SIG-M5 treated with dmso at 0.1 percent for 504 hours (cell line): ENCODE measurements around the gene TMEM38A.
"Not testable (repeated sequence)": the region's sequence is repeated elsewhere in the genome, so short reads cannot be mapped to it uniquely, and the experiment has no call there.

Experiments
- DNase-seq: peaks from one replicate; lab custom pipeline; 2025; ENCODE audit not compliant: unreplicated experiment; lab: John Stamatoyannopoulos, UW

TMEM38A gene

DNA sequence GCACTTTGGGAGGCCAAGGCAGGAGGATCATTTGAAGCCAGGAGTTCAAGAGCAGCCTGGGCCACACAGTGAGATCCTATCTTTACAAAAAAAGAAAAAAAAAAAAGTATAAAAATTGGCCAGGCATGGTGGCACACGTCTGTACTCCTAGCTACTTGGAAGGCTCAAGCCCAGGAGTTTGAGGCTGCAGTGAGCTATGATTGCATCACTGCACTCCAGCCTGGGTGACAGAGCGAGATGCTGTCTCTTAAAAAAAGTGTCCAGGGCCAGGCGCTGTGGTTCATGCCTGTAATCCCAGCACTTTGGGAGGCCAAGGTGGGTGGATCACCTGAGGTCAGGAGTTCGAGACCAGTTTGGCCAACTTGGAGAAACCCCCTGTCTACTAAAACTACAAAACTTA lies 12.9 kb downstream of the TMEM38A start:
- not testable (repeated sequence) for DNase-seq

DNA sequence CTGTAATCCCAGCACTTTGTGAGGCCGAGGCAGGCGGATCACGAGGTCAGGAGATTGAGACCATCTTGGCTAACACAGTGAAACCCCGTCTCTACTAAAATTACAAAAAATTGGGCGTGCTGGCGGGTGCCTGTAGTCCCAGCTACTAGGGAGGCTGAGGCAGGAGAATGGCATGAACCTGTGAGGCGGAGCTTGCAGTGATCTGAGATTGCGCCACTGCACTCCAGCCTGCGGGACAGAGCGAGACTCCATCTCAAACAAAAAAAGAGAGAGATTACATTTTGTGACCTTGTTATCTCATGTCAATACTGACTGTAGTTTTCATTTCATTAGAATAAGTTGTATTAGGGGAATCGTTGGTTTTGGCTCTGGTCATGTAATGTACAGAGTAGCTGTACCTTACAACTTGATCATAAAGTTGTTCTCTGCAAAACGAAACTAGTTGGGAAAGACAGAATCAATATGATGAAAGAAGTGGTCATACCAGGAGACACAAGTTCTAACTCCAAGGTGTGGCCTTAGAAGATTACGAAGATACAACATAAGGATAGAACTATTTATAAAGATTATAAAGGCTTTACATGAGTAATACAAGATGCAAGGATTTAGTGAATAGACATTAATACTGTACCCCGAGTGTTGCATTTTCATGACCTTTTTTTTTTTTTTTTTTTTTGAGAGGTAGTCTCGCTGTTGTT lies 15.3 kb downstream of the TMEM38A start:
- peak; percentile 26 for DNase-seq

DNA sequence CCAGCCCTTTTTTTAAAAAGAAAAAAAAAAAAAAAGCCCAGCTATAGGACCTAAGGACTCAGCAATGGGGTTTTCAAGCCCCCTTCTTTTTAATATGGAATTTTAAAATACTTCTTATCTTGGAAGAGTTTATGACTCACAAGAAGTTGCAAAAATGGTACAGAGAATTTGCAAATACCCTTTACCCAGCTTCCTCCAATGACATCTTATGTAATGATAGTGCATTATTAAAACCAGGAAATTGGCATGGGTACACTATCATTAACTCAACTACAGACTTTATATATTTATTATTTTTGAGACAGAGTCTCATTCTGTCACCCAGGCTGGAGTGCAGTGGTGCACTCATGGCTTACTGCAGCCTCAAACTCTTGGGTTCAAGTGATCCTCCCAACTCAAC lies 16.1 kb downstream of the TMEM38A start:
- DNase-seq, result no peak

DNA sequence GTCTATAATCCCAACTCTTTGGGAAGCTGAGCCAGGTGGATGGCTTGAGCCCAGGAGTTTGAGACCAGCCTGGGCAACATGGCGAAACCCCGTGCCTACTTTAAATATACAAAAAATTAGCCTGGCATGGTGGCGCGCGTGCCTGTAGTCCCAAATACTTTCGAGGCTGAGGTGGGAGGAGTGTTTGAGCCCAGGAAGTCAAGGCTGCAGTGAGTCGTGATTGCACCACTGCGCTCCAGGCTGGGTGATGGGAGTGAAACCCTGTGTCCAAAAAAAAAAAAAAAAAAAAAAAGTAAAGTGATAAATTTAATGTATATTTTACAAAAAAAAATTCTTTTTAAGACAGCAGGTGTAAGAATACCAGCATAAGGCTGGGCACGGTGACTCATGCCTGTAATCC lies 17.6 kb downstream of the TMEM38A start:
- no peak for DNase-seq

DNA sequence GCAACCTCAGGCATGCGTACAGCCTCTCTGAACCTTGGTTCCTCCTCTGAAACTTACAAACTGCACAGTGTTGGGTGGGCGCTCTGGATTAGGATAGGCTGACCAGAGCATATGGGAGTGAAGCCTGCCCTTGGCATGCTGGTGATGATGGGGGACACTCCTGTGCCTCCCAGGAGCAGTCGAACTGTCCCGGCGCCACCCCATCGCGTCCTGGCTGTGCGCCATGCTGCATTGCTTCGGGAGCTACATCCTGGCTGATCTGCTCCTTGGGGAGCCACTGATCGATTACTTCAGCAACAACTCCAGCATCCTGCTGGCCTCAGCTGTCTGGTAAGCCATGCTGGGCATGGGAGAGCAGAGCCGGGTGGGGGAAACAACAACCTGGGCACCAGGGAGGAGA lies 18.9 kb downstream of the TMEM38A start:
- DNase-seq, result no peak

DNA sequence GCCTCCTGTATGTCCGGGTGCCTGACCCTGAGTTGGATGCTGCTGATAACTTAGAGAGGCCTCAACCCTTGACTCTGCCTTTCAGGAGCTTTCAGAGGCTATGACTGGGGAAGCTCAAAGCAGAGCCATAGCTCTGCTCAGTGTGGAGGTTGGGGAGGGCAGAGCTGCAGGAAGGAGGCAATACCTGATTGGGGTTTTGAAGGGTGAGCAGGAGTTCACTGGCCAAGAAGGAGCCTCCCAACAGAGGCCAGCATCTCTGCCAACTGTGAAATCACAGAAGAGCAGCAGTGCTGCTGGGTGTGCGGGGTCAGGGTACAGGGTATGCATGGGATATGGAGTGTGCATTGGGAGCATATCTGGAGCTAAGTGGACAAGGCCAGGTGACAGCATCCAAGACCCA lies 21.6 kb downstream of the TMEM38A start:
- no peak for DNase-seq

DNA sequence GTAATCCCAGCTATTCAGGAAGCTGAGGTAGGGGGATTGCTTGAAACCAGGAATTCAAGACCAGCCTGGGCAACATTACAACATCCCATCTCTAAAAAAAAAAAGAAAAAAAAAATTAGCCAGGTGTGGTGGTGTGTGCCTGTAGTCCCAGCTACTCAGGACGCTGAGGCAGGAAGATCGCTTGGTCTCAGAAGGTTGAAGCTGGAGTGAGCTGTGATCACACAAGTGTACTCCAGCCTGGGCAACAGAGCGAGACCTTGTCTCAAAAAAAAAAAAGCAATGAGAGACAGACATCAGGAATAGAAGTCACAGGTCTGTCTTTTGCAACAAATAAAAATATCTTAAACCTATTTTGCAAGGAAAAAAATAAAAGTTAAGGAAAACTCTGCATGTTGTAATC lies 23.3 kb downstream of the TMEM38A start:
- DNase-seq, result no peak

DNA sequence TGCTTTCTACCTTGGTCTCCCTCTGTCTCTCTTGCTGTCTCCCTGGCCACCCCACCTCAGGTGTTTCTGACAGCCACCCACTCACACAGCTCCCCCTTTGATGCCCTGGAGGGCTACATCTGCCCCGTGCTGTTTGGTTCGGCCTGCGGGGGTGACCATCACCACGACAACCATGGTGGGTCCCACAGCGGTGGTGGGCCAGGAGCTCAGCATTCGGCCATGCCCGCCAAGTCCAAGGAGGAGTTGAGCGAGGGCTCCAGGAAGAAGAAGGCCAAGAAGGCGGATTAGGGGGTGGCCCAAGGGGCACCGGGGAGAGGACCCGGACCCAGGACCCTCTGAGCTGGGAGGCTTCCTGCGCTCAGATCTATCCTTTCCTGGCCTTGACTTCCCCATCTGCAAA lies 27.1 kb downstream of the TMEM38A start:
- no peak for DNase-seq

DNA sequence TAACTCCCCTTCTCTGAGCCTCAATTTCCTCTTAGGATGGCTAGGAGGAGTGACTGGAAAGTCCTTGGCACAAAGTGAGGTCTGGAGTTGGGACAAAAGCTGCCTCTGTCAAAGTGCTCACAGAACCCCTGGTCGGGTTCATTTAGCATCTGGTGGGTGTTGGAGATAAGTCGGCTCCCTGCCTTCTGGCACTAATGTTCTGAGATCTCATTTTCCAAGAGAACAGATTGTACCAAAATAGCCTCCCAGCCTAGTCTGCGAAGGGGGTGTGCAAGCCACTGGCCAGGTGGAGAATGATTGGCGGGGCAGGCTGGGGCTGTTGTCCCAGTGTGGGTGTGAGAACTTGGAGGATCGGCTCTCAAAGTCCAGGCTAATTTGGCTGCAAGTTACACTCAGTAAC lies 38.0 kb downstream of the TMEM38A start:
- no peak for DNase-seq

DNA sequence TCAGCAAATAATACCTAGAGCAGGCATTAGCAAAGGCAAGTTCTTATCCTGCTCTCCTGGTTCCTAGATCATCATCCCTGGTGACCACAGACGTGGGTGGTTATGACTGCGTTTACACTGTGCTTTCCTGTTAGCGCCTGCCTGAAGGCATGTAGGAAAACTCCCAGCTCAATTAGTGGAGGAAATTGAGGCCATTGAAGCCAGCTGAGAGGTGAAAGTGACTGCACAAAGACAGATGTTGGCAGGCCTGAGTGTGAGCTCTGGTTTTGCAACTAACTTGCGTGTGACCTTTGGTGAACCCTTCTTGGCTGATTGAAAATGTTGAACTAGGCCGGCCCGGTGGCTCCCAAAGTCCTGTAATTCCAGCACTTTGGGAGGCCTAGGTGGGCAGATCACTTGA lies 41.2 kb downstream of the TMEM38A start:
- DNase-seq, result no peak

DNA sequence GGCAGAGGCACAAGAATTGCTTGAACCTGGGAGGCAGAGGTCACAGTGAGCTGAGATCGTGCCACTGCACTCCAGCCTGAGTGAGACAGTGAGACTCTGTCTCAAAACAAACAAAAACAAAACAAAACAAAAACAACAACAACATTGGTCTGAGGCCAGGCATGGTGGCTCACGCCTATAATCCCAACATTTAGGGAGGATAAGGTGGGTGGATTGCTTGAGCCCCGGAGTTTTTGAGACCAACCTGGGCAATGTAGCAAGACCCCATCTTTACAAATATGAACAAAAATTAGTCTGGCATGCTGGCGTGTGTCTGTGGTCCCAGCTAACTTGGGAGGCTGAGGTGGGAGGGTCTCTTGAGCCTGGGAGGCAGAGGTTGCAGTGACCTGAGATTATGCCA lies 42.7 kb downstream of the TMEM38A start:
- DNase-seq, result no peak

DNA sequence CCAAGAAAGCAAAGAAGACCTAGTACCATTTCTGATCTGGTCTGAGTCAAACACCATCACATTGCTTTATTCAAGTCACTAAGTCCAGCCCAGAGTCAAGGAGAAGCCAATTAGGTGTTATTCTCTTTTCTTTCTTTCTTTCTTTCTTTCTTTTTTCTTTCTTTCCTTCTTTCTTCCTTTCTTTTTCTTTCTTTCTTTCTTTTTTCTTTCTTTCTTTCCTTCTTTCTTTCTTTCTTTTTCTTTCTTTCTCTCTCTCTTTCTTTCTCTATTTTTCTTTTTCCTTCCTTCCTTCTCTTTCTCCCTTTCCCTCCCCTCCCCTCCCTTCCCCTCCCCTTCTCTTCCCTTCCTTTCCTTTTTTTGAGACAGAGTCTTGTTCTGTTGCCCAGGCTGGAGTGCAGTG lies 49.9 kb downstream of the TMEM38A start:
- not testable (repeated sequence) for DNase-seq

DNA sequence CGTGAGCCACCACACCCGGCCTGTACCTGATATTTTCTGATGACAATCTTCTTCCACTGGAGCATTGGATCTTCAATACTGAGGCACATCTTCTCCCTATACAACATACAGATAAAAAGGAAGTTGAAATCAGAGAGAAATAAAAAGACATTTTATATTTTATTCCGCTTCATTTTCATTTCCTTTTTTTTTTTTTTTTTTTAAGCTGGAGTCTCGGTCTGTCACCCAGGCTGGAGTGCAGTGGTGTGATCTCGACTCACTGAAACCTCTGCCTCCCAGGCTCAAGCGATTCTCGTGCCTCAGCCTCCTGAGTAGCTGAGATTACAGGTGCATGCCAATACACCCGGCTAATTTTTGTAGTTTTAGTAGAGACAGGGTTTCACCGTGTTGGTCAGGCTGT lies 51.4 kb downstream of the TMEM38A start:
- not testable (repeated sequence) for DNase-seq

DNA sequence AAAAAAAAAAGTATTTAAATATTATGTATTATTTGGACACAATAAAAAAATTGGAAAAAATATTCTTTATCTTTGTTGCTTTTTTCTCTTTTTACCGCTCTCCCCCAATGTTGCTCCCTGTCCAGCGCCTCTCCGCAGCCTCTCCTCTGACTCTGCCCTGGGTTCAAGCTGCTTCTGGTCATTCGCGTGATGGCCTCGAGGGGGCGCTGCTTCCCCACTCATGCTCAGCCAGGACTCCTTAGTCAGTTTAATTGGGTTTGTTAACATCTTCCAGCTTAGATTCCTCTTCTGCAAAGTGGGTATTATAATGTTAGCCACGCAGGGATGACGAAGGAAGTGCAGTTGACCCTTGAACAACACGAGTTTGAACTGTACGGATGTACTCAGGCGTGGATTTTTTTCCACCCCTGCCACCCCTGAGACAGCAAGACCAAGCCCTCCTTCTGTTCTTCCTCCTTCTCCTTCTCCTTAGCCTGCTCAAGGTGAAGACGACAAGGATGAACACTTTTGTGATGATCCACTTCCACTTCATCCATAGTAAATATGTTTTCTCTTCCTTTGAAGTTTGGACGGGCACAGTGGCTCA lies 53.9 kb downstream of the TMEM38A start:
- DNase-seq, result peak; percentile 45

DNA sequence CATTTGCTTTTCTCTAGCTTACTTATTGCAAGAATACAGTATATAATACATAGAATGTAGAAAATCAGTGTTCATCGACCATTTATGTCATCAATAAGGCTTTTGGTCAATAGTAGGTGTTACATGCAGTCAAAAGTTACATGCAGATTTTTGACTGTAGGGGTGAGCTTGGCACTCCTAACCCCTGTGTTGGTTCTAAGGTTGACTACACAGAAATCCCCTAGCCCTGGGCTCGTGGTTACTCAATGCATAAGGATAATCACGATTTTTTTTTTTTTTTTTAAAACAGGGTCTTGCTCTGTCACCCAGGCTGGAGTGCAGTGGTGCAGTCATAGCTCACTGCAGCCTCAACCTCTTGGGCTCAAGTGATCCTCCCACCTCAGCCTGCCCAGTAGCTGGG lies 54.7 kb downstream of the TMEM38A start:
- no peak for DNase-seq

DNA sequence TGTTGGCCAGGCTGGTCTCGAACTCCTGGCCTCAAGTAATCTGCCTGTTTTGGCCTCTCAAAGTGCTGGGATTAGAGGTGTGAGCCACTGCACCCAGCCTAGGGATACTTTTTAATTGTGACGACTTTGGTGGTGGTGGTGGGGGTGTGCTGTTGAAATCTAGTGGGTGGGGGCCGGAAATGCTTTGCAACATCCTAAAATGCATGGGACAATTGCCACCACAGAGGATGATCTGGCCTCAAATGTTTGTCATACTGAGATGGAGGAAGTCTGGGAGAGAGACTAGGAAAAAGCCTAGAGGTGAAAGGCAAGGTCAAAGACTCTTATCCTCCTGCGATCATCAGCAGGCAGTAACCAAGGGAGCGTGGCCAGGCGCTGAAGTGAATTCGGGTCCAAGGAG lies 60.1 kb downstream of the TMEM38A start:
- DNase-seq, result peak; percentile 28

DNA sequence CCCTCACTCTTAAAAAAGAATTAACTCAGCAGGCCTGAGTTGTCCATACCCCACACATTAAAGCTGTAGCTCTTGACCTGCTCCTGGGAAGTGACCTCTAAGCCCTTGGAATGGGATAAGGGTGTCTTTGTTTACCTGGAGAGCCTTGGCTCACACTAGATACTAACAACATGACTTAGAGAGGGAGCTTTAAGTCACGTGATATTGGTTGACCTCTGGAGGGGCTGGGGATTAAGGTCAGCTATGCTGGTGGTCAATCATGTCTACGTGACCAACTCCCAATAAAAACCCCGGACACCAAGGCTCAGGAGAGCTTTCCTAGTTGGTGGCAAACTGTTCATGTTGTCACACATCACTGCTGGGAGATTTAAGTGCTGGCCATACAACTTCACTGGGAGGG lies 61.7 kb downstream of the TMEM38A start:
- DNase-seq, result no peak

DNA sequence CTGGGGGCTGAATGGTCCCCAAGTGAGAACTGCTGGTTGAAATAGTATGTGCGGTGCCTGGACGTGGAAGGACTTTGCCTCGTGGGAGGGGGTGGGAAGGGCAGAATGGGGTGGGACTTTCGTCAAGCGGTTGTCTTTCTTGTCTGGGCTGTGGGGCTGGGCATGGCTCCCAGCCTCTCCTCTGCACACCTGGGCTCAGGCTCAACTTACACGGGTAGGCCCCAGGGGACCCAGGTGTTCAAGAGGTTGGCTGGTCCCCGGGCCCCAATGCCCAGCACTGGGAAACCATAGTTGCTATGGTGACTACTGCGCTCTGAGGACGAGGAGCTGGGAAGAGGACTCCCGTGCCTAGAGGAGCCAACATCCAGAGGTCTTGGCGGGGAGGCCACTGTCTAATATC lies 66.0 kb downstream of the TMEM38A start:
- DNase-seq, result no peak

DNA sequence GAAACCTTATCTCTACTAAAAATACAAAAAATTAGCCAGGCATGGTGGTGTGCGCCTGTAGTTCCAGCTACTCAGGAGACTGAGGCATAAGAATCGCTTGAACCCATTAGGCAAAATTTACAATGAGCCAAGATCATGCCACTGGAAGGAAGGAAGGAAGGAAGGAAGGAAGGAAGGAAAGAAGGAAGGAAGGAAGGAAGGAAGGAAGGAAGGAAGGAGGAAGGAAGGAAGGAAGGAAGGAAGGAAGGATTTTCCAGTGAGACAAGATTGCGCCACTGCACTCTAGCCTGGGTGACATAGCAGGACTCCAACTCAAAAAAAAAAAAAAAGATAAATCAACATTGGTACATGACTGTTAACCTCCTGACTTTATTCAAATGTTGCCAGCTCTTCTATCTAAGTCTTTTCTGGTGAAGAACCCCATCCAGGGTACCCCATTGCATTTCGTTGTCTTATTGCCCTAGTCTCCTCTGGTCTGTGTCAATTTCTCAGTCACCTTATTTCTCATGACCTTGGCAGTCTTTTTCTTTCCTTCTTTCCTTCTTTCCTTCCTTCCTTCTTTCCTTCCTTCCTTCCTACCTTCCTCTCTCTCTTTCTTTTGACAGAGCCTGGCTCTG lies 74.8 kb downstream of the TMEM38A start:
- DNase-seq, result not testable (repeated sequence)

DNA sequence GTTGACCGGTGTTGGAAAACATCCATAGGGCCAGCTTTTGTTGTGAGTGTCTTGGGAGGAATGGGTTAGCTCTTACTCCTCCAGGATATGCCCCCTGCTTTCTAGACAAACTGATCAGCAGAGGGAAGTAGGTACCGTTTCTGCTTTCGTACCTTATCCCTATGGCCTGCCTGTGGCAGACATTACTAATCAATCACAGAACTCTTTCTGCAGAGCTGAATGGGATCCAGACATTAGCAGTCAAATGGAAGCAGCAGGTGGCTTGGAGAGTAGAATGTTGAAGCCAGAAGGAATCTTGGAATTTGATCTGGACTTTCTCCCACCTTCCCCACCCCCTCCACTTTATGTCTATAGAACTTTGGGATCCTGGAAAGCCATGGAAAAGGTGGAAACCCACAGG lies 75.8 kb downstream of the TMEM38A start:
- DNase-seq, result no peak

DNA sequence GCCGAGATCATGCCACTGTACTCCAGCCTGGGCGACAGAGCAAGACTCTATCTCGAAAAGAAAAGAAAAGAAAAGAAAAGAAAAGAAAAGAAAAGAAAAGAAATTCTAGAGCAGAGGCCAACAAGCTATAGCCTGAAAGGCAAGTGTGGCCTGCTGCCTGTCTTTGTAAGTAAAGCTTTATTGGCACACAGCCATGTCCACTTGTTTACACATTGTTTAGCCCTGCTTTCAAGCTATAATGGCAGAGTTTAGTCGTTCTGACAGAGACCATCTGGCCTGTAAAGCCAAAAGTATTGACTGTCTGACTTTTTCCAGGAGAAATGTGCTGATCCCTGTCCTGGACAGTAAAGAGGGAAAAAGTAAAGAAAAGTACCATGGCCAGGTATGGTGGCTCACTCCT lies 77.0 kb downstream of the TMEM38A start:
- no peak for DNase-seq

DNA sequence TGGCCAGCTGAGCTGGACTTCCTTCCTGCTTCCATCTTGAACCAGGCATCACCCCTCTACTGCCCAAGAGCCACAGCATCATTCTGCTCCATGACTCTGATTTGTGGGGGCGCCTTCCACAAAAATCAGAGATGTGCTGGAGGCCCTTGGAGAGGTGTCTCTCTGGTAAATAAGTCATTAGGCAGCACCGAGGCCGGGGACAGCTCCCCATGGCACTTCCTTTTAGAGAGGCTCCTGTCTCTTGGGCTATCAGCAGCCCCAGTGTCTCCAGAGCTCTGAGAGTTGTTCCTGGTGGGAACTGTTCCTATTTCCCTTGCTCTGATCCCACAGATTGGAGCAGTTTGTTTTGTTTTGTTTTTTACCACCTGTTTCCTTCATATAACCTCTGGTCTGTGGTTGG lies 78.6 kb downstream of the TMEM38A start:
- no peak for DNase-seq
